HG03521 (cell line): ENCODE data around the gene AQP12A.
"Not testable (repeated sequence)": the region's sequence is repeated elsewhere in the genome, so short reads cannot be mapped to it uniquely, and the experiment has no call there.

Source experiments
- ATAC-seq: cut with Tn5 transposase; IDR thresholded peaks from one replicate; pipeline ENCODE4 v1.9.1; 2021; ENCODE audit warnings: mild to moderate bottlenecking, moderate library complexity; ENCODE audit not compliant: unreplicated experiment

AQP12A gene, protein sequence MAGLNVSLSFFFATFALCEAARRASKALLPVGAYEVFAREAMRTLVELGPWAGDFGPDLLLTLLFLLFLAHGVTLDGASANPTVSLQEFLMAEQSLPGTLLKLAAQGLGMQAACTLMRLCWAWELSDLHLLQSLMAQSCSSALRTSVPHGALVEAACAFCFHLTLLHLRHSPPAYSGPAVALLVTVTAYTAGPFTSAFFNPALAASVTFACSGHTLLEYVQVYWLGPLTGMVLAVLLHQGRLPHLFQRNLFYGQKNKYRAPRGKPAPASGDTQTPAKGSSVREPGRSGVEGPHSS

GRCh38 chr2:240691631-240692420 lies at the start of gene AQP12A:
Gene AQP12A, plus strand, starts transcription at chr2:240691866. Its CDS starts 48 bp downstream, at chr2:240691914.
- ATAC-seq = not testable (repeated sequence)

DNA sequence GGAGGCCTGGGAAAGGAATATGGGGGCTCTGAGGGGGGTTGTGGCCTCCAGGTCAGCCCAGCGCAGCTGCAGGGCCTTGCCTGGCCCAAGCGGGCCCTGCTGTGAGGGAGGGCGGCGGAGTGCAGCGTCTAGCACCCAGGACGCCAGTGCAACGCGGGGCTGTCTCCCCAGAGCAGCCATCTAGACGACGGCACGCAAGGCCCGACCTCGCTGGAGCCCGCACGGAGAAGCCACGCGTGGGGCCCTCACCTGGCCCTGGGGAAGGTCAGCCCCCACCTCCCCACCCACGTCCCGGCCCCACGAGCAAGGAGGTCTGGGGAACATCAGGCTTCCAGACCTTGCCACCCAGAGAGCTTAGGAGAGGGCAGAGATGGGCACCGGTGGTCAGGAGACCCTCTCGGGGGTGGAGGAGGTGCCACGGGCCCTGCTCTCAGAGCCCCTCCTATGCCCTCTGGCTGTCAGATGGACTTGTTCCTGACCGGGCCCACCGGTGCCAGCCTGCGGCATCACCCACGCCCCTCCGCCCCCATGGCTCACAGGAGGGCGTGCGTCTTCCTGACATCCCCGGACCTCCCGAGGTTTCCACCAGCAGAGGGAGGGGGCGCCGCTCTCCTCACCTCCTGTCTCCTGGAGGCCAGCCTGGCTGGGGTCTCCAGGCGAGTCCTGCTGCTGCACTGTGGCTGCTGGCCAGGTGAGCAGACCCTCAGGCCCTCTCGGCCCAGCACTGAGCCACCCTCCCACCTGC lies 49.4 kb upstream of the AQP12A start:
- no peak for ATAC-seq

- ATAC-seq = no peak
These were observed 48.9 kb upstream of the AQP12A start for GRCh38 chr2:240642806-240643092.

DNA sequence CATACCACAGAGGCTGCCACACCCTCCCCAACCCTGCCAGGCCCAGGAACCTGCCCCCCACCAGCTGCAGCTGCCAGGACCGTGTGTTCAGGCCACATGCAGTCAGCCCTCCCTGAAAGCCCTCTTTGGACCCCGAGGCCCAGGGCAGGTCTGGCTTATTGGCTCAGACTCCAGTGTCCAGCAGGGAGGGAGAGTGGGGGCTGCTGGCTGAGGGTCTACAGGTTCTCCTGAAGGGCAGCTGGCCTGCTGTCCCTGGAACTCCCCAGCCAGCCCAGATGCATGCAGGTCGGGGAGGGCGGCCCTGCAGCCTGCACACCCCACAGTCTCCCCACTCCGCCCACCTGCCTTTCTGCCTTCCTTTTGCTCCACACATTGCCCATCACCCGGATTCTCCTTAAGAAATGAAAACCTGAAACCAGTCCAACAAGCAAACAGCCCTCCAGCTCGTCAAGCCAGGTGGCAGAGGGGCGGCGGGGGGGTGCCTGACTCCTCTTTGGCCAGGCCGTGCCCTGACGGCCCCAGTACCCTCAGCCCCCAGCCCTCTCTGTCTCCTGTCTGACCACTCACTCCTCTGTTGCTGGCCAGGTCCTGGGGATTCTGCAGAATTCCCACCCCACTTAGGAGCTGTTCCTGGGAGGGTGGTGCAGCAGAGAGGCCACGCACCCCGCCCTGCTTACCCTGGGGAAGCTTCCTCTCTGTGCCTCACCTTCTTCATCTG lies 48.4 kb upstream of the AQP12A start:
- ATAC-seq = no peak

GRCh38 chr2:240643811-240644150 lies 47.9 kb upstream of the AQP12A start:
- no peak for ATAC-seq

DNA sequence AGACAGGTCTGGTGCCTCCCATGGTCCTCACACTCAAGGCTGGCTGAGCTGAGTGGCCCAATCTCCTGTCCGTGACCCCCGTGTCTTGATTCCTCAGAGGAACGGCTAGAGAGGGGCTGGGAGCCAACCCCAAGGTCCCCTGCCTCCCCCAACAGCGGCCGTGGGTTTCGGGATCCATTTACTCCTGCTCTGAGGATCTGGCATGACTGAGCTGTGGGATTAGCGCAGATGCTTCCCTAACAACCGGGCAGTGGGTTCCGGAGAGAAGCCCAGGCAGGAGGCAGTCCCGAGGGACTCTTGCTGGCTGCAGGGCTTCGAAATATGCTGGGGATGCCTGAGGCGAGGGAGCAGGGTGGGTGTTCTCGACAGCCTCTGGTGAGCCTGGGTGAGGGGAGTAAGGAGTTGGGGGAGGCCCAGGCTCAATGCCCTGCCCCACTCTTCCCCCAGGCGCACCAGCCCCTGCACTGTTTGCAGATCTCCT lies 47.5 kb upstream of the AQP12A start:
- no peak for ATAC-seq

- ATAC-seq = no peak
These were observed 46.8 kb upstream of the AQP12A start for GRCh38 chr2:240644859-240645301.

GRCh38 chr2:240645346-240645745 lies 46.3 kb upstream of the AQP12A start:
- ATAC-seq = no peak

- ATAC-seq = no peak
These were observed 45.9 kb upstream of the AQP12A start for GRCh38 chr2:240645801-240646175.

DNA sequence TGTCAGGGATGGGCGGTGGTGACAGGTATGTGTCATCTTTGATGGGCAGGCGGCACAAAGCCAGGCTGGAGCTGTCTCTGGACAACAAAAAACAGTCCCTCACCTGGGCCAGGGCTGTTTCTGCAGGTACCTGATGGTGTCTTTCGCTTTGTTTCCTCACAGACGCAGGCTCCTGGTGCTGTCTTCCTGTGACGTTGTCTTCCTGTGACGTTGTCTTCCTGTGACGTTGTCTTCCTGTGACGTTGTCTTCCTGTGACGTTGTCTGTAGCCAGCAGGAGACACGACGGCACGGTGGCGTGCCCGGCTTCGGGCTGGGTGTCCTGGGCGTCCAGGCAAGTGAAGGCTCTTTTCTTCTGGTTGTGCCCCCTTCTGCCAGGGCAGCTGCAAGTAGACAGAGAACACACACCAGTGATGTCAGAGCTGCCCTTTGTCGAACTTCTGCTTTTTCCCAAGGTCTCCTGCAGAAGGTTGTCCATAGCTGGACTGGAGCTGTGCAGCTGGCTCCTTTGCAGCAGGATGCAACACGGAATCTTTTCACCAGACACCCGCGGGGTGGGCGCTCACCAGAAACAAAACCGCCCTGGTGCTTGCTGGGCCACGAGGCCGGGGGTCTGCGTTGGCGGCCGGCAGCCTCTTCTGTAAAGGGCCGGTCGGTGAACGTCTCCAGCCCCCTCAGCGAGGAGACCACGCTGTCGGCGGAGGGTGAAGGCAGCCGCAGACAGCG lies 45.3 kb upstream of the AQP12A start:
- no peak for ATAC-seq

DNA sequence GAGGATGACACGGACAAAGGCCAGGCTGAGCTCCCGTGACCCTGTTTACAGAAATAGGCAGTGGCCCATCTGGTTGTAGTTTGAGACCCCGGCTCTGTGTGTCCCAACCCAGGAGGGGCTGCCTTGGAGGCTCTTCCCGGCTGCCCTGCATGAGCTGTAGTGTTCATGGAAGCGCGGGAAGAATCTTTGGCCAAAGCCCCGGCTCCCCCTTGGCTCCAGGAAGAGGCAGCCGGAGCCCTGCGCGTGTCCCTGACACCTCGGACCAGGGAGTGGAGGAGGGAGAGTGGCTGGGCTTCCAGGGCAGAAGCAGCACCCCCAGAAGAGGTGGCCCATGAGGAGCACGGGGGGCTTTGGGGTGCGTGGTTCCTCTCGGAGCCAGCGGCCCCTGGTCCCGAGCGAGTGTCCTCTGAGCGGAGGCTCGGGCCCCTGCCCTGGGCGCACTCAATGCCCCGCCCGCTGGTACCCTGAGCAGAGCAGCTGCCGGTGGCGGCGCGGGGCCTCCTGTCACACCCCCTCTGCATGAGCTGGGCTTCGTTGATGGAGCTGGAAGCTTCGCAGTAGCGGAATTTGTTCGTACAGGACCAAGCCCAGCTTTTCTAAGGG lies 44.7 kb upstream of the AQP12A start:
- ATAC-seq = no peak

DNA sequence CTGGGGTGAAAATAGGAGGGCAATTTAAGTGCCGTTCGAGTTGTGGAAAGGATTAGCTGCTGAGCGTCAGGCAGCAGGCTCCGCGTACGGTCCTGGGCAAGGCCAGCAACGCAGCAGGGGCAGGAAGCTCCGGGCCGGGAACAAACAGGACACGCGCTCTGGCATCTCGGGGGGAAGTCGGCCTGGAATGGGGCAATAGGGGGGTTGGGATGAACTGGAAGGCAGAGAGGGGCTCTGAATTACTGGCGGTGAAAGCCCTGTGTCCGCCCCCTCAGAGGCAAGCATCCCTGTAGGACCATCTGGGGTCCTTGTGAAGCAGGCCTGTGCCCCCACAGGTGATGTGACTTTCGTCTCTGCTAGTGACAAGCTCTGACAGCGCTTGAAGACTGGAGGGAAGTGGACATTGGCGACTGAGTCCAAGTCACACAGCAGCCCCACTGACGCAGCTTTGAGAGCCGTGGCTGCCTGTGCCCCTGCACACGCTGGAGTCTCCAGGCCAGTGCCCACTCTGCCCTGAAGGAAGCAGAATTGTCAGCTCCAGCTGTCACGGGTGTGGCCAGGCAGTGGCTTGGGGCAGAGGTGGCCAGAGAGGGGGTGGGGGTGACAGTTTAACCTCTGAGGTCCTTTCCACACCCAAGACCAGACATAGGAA lies 44.0 kb upstream of the AQP12A start:
- no peak for ATAC-seq

DNA sequence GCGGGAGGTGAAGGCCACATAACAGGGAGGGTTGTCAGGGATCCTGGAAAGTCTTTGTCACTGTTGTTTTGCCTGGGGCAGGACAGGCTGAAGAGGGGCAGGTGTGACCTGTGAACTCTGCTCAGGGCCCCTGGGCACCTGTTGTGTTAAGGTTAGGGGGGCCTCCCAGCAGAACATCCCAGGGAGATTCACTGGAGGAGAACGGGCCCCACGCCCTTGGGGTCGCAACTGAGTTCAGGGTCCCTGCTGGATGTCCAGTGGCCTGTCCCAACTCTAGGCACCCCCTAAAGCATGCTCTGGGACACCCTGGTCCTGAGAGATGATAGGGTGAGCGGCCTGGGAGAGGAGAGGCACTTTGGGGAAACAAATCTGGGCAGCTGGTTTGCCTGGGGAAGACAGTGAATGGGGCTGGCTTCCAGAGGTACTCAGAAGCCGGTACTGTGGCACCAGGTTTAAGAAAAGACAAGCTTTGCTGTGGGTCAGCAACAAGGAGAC lies 43.5 kb upstream of the AQP12A start:
- ATAC-seq = no peak

GRCh38 chr2:240648650-240649275 lies 42.9 kb upstream of the AQP12A start:
- ATAC-seq = no peak

DNA sequence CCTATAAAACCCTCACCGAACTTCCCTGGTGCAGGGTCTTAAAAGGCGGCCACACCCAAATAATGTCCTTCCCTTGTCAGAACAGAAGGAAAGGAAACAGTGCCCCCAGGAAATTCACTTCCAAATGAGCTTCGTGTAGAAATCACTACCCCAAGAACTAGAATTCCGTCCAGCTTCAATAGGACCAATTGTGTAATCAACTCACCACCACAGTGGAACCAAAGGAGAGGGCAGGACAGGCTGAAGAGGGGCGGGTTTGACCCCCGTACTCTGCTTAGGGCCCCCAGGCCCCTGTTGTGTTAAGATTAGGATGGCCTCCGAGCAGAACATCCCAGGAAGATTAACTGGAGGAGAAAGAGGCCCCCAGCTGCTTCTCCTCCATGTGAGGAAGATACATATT lies 42.3 kb upstream of the AQP12A start:
- no peak for ATAC-seq

- ATAC-seq = no peak
These were observed 41.3 kb upstream of the AQP12A start for GRCh38 chr2:240650254-240650965.

GRCh38 chr2:240651185-240651584 lies 40.5 kb upstream of the AQP12A start:
- ATAC-seq = no peak
